H1 (cell line): ENCODE measurements around the gene RSPO1.

ENCODE experiments used
- GABPA ChIP-seq: IDR thresholded peaks from 2 replicates; pipeline ENCODE4 v1.6.1; 2011; ENCODE audit warnings: mild to moderate bottlenecking, low read length, moderate library complexity, borderline replicate concordance; ENCODE audit not compliant: insufficient read depth
- RBBP5 ChIP-seq: IDR thresholded peaks from 2 replicates; pipeline ENCODE4 v1.7.1; 2012; ENCODE audit warnings: low read depth, mild to moderate bottlenecking, inconsistent platforms, low read length, moderate library complexity, borderline replicate concordance
- SUZ12 ChIP-seq: fragments of 200-600 bp; sonication (generic); IDR thresholded peaks from 2 replicates; pipeline ENCODE4 v1.6.1; 2012; ENCODE audit warnings: mild to moderate bottlenecking, inconsistent platforms, low read length, moderate library complexity, mixed read lengths
- YY1 ChIP-seq: IDR thresholded peaks from 2 replicates; pipeline ENCODE4 v1.6.1; 2011; ENCODE audit warnings: low read depth, mild to moderate bottlenecking, low read length

DNA sequence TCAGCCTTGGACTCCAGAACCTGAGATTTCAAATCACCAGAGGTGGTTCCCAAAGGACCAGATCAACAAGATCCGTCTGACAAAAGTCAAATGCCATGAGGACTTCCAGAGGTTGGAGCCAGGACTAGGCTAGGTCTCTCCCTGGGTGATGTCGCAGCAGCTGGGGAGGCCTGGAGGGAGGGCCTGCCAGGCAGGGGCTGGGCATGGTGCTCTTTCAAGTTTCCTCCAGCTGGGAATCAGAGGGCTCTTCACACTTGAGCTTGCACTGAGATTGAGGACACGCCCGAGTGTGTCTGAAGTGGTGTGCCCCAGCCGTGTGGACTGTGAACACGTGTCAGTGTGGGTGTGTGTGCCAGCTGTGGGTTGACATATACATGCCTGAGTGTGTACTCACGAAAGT lies 21.3 kb upstream of the RSPO1 start:
- TF ChIP-seq RBBP5 (no peak), SUZ12 (no peak), YY1 (no peak), GABPA (no peak)
